GM18519 (cell line): ENCODE measurements around the gene SLC16A12.
"Not testable (repeated sequence)": the region's sequence is repeated elsewhere in the genome, so short reads cannot be mapped to it uniquely, and the experiment has no call there.

Experiments
- ATAC-seq: cut with Tn5 transposase; IDR thresholded peaks from one replicate; pipeline ENCODE4 v1.9.1; 2021; ENCODE audit warnings: mild to moderate bottlenecking, moderate library complexity; ENCODE audit not compliant: unreplicated experiment, low FRiP score

SLC16A12 gene

GRCh38 chr10:89550509-89550908 is 15.1 kb upstream of the SLC16A12 start:
- ATAC-seq: no peak

- ATAC-seq: no peak
Observed at GRCh38 chr10:89549510-89549909, 14.1 kb upstream of the SLC16A12 start.

- no peak for ATAC-seq
Observed at GRCh38 chr10:89548673-89549072, 13.3 kb upstream of the SLC16A12 start.

DNA sequence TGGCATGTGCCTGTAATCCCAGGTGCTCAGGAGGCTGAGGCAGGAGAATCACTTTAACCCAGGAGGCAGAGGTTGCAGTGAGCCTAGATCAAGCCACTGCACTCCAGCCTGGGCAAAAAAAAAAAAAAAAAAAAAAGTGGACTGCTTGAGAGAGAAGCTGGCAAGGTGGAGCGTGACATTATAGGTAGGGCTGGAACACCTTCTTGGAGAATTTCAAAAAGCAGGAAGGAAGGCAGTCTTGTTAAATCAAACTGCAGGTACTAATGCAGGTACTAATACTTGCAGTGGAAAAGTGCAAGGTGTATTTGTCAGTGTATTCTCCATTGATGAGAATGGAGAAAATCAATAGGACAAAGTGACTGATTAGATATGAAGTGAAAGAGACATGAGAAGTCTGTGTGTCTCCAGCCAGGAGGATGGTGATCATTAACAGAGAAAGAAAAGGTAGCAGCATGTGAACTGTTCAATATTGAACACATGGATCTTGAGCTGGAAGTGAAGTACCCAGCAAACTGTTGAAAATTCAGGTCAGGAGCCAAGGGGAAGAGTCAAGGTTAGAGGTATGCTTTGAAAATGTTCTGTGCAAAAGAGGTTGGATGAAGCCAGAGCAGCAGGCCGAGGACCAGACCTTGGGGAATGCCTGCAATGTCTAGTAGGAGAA is 12.6 kb upstream of the SLC16A12 start:
- ATAC-seq: no peak

- not testable (repeated sequence) for ATAC-seq
Observed at GRCh38 chr10:89546651-89547050, 11.3 kb upstream of the SLC16A12 start.

- ATAC-seq: no peak
Observed at GRCh38 chr10:89543841-89544240, 8.4 kb upstream of the SLC16A12 start.

DNA sequence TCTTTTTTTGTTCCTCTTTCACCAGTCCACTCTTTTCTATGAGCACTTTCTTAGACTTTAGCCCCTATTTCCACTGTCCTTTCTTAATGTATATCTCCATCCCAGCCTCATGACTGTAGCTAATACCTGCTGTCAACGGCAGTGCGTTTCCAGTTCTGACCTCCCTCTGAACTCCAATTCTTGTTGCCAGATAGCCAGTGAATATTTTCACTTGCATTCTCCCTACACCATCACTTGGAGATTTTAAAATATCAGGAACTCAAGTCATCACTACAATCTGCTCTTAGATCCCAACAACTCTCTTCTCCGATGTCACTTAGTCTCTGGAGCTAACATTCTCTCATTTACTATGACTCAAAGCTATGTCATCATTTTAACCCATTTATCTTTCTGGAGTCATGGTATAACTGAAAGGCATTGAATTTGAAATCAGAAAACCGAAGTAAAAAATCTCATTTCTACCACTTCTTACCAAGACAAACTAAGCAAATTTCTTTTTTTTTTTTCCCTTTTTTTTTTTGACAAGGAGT is 5.1 kb upstream of the SLC16A12 start:
- ATAC-seq: no peak

- no peak for ATAC-seq
Observed at GRCh38 chr10:89537364-89537763, 2.0 kb upstream of the SLC16A12 start.

GRCh38 chr10:89536013-89536354 is 590 bp upstream of the SLC16A12 start:
- no peak for ATAC-seq

- ATAC-seq: no peak
Observed at GRCh38 chr10:89534826-89535166, 598 bp downstream of the SLC16A12 start.

- no peak for ATAC-seq
Observed at GRCh38 chr10:89532476-89532875, 2.9 kb downstream of the SLC16A12 start.

GRCh38 chr10:89531359-89531758 is 4.0 kb downstream of the SLC16A12 start:
- no peak for ATAC-seq

DNA sequence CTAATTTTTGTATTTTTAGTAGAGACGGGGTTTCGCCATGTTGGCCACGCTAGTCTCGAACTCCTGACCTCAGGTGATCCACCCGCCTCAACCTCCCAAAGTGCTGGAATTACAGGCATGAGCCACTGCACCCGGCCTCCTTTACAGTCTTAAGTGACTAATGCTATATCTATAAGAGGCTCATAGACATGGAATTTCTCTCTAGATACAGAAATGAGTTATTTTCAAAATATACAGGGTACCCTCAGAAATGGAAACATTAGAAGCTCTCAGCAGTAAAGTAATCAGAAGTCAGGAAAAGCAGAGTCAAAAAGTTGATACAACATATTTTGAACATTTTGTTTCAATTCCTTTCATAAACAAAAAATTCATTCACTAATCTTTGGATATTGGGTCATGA is 5.7 kb downstream of the SLC16A12 start:
- ATAC-seq: not testable (repeated sequence)

DNA sequence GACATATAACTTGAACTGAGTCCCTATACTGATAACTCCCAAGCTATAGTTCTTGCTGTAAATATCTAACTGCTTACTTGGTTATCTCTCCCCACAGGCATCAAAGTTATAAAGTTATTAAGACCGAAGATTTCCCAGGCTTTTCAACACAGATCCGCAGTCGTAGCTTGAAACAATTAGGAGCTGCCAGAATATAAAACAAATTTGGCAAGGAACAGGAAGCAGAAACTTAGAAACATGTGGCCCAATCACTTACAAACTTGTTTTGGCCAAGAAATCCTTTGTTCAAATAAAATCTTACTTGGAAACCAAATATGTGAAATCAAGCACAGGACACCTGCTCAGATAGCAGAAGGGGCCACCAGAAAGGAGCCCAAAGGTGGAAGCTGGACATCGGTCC is 9.0 kb downstream of the SLC16A12 start:
- ATAC-seq: no peak

GRCh38 chr10:89525556-89525955 is 9.8 kb downstream of the SLC16A12 start:
- ATAC-seq: no peak

- ATAC-seq: no peak
Observed at GRCh38 chr10:89524279-89524678, 11.1 kb downstream of the SLC16A12 start.

- no peak for ATAC-seq
Observed at GRCh38 chr10:89523274-89523673, 12.1 kb downstream of the SLC16A12 start.

DNA sequence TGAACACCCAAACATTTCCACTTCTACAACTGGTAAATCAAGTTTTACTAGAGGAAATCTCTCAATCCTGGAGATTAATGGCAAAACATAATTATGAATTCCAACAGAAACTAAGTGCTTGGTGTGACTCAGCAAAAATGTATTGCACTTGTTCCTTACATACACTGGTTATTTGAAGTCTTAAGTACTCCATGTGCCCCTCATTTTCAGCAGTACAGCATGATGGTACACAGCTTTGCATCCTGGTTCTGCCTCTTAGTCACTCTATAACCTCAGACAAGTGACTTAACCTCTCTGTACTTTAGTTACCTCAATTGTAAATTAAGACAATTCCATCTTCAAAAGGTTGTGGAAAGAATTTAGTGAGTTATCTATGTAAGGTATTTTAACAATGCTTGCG is 12.9 kb downstream of the SLC16A12 start:
- no peak for ATAC-seq

DNA sequence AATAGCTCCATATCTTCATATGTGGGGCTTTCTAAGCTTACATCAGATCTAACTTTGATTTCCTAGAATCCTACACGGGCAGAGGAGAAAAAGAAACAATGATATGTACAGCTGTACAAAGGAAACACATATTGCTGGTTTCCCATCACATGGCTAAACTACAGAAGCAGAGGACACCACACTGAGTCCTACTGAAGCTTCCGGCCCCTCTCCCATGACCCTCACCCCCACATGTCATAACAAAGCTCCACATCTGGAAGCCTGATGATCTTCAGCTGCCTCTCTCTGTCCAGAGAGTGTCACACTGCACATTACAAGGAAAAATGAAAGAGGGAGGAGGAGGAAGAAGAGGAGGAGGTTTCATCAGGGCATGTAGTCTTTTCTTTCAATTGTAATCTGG is 14.0 kb downstream of the SLC16A12 start:
- no peak for ATAC-seq

- no peak for ATAC-seq
Observed at GRCh38 chr10:89520706-89521105, 14.7 kb downstream of the SLC16A12 start.

GRCh38 chr10:89518876-89519842 is 16.2 kb downstream of the SLC16A12 start:
- no peak for ATAC-seq

DNA sequence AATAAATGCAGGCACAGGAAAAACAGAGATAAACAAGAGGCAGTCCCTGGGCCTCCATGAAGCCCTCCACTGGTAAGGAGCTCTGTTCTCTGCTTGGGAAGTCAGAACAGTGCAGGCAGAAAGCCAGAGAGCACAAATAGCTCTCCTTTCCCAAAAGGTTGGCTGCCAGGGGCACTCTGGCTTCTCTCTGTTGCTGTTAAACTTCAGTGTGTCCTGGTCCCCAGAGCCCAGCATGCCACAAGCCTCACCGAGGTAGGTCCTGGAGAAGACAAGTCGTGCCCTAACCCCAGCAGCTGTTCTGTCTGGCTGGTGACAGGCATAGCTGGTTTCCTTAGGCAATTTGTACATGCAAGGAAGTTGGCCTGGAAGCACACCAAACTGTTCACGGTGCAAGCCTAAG is 17.3 kb downstream of the SLC16A12 start:
- ATAC-seq: no peak
